Suprapubic skin (tissue), 4 donors: Measurements from ENCODE around the gene CCDC60.

ENCODE experiments used
- CTCF ChIP-seq, 2 donors: fragments of 200-600 bp in 1 of 2; fragments of 450-650 bp in 1 of 2; sonication (generic) in 1 of 2; IDR thresholded peaks; one replicate each; pipeline ENCODE4 v1.5.1; 2016 to 2019; ENCODE audit warnings: antibody characterized with exemption in 2 of 2, mild to moderate bottlenecking in 1 of 2, moderate library complexity in 1 of 2
- EP300 ChIP-seq: sonication (generic); formaldehyde crosslinking; IDR thresholded peaks from one replicate; pipeline ENCODE4 v1.6.1; 2017; ENCODE audit warnings: antibody characterized with exemption
- POLR2A ChIP-seq, 2 donors: fragments of 450-650 bp; IDR thresholded peaks; one replicate each; pipeline ENCODE4 v1.6.1; 2017; ENCODE audit warnings: antibody characterized with exemption in 2 of 2, mild to moderate bottlenecking in 2 of 2, moderate library complexity in 2 of 2
- POLR2AphosphoS5 ChIP-seq, 3 donors: sonication (generic); formaldehyde crosslinking; IDR thresholded peaks; one replicate each; pipeline ENCODE4 v1.6.1; 2017; ENCODE audit warnings: antibody characterized with exemption in 3 of 3

- TF ChIP-seq POLR2A (IDR thresholded peaks at IDR 0.05) (no peak), CTCF (IDR thresholded peaks at IDR 0.05) (no peak), POLR2AphosphoS5 (IDR thresholded peaks at IDR 0.05) (no peak), EP300 (no peak)
Measured at GRCh38 chr12:119325813-119326212, 8.7 kb upstream of the CCDC60 start.
